CD14-positive monocyte (primary cell): ENCODE measurements around the gene CAB39L. TPM values are rescaled to one million over a fixed set of nuclear protein-coding genes. Genes with fewer than 3 reads are reported as not detected.
A peak's percentile ranks its signal among the peaks of the same experiment; 100 is the strongest.

Experiments used
- DNase-seq, 3 donors: peaks; one replicate each; pipeline ENCODE4 v3.0.0-alpha.2; 2011 to 2022
- H2AFZ ChIP-seq: 2 replicates; pipeline ENCODE4 v1.6.0; 2012; ENCODE audit warnings: mild to moderate bottlenecking, low read depth, low read length, inconsistent platforms; ENCODE audit not compliant: insufficient read depth, poor library complexity, severe bottlenecking
- H3K27ac ChIP-seq, 2 donors: 1 replicate in 1 of 2; 2 replicates in 1 of 2; pipeline ENCODE4 v1.5.1; 2012 to 2013; ENCODE audit warnings: low read length in 2 of 2, control low read depth in 1 of 2, inconsistent platforms in 1 of 2, low read depth in 1 of 2, mild to moderate bottlenecking in 1 of 2
- H3K27me3 ChIP-seq, 2 donors: one replicate each; pipeline versions ENCODE4 v1.6.0 to v1.6.1; 2011 to 2013; ENCODE audit warnings: low read length in 2 of 2; ENCODE audit not compliant: control insufficient read depth in 2 of 2, insufficient read depth in 2 of 2
- H3K36me3 ChIP-seq, 2 donors: replicated peaks in 1 of 2; 1 replicate in 1 of 2; 2 replicates in 1 of 2; pipeline versions ENCODE4 v1.5.1 to v1.6.1; 2012 to 2013; ENCODE audit warnings: low read length in 2 of 2, control low read depth in 1 of 2, inconsistent platforms in 1 of 2, mild to moderate bottlenecking in 1 of 2; ENCODE audit not compliant: insufficient read depth in 2 of 2, control insufficient read depth in 1 of 2
- H3K4me1 ChIP-seq, 2 donors: 1 replicate in 1 of 2; 2 replicates in 1 of 2; pipeline versions ENCODE4 v1.5.1 to v1.6.1; 2012 to 2013; ENCODE audit warnings: low read length in 2 of 2, control low read depth in 1 of 2, inconsistent platforms in 1 of 2, mild to moderate bottlenecking in 1 of 2, moderate library complexity in 1 of 2; ENCODE audit not compliant: insufficient read depth in 2 of 2, control insufficient read depth in 1 of 2
- H3K4me2 ChIP-seq: replicated peaks from 2 replicates; pipeline ENCODE3; 2012; ENCODE audit warnings: low read length, moderate library complexity, mild to moderate bottlenecking; ENCODE audit not compliant: poor library complexity, severe bottlenecking; ENCODE audit errors: extremely low read depth
- H3K4me3 ChIP-seq, 3 experiments: fragments of 200-600 bp in 1 of 3; sonication (generic) in 1 of 3; replicated peaks in 1 of 3; 1 replicate in 2 of 3; 2 replicates in 1 of 3; pipeline ENCODE4 v1.5.1; 2011 to 2013; ENCODE audit warnings: low read length in 3 of 3, mild to moderate bottlenecking in 3 of 3, control low read depth in 2 of 3, low read depth in 2 of 3, inconsistent platforms in 1 of 3, moderate library complexity in 1 of 3
- H3K79me2 ChIP-seq: 2 replicates; pipeline ENCODE4 v1.6.0; 2012; ENCODE audit warnings: mild to moderate bottlenecking, control low read depth, inconsistent platforms, low read length, moderate library complexity; ENCODE audit not compliant: insufficient read depth
- H3K9ac ChIP-seq: 2 replicates; pipeline ENCODE4 v1.6.0; 2017; ENCODE audit warnings: low read length, mild to moderate bottlenecking; ENCODE audit not compliant: insufficient read depth, poor library complexity, severe bottlenecking
- H3K9me3 ChIP-seq, 2 donors: replicated peaks in 1 of 2; 1 replicate in 1 of 2; 2 replicates in 1 of 2; pipeline versions ENCODE4 v1.5.1 to v1.6.1; 2012 to 2013; ENCODE audit warnings: low read length in 2 of 2, control low read depth in 1 of 2; ENCODE audit not compliant: control insufficient read depth in 1 of 2, insufficient read depth in 1 of 2
- H4K20me1 ChIP-seq: 2 replicates; pipeline ENCODE4 v1.6.0; 2012; ENCODE audit warnings: mild to moderate bottlenecking, low read length, control low read depth, moderate library complexity; ENCODE audit not compliant: insufficient read depth
- H3K27ac Mint-ChIP-seq, 7 donors: one replicate each; pipeline ENCODE4 v1.8.0; 2020; ENCODE audit warnings: mild to moderate bottlenecking in 7 of 7, mixed read lengths in 7 of 7, moderate library complexity in 6 of 7, inconsistent platforms in 2 of 7
- H3K27me3 Mint-ChIP-seq, 3 donors: one replicate each; pipeline ENCODE4 v1.8.0; 2021 to 2022; ENCODE audit warnings: low read depth in 3 of 3, mild to moderate bottlenecking in 3 of 3, mixed read lengths in 3 of 3, moderate library complexity in 3 of 3, inconsistent platforms in 1 of 3
- H3K36me3 Mint-ChIP-seq, 2 donors: one replicate each; pipeline ENCODE4 v1.8.0; 2020; ENCODE audit warnings: mixed read lengths in 2 of 2, inconsistent platforms in 1 of 2, mild to moderate bottlenecking in 1 of 2
- H3K4me1 Mint-ChIP-seq: one replicate; pipeline ENCODE4 v1.8.0; 2020; ENCODE audit warnings: mild to moderate bottlenecking, mixed read lengths
- H3K4me3 Mint-ChIP-seq, 2 donors: one replicate each; pipeline ENCODE4 v1.8.0; 2020; ENCODE audit warnings: mild to moderate bottlenecking in 2 of 2, mixed read lengths in 2 of 2, moderate library complexity in 1 of 2
- H3K9me3 Mint-ChIP-seq, 7 donors: one replicate each; pipeline ENCODE4 v1.8.0; 2020 to 2022; ENCODE audit warnings: mixed read lengths in 7 of 7, mild to moderate bottlenecking in 6 of 7, moderate library complexity in 6 of 7, inconsistent platforms in 2 of 7
- WGBS: methylation state at CpG from one replicate; pipeline ENCODE4 v1.1.5; 2013; ENCODE audit warnings: missing lambda C conversion rate; ENCODE audit not compliant: insufficient coverage; 5-methylcytosine and 5-hydroxymethylcytosine counted together
- intact Hi-C, 2 donors: fragments of 100-400 bp; cut with micrococcal nuclease; formaldehyde crosslinking; loops; one replicate each; pipeline versions ENCODE4 v1.15.0 to v1.15.1; 2023
- polyA plus RNA-seq, 3 donors: library from polyadenylated mRNA; depleted of rRNA in 1 of 3; unstranded in 2 of 3; stranded (reverse) in 1 of 3; fragments of 300-500 nt in 2 of 3; fragments of >200 nt in 1 of 3; fragmentation: Illumina TruSeq in 2 of 3; gene quantifications; 1 replicate in 2 of 3; 2 replicates in 1 of 3; pipeline ENCODE4 v1.2.3, GENCODE V29; 2012 to 2021
- TF ChIP-seq, protein P1 (sequence below): fragments of 200-600 bp; IDR thresholded peaks from one replicate; pipeline ENCODE4 v1.8.0; 2022; ENCODE audit warnings: antibody characterized with exemption, mild to moderate bottlenecking

CAB39L gene
- polyA plus RNA-seq, 3 donors = 1.9 to 5.1 (median 2.7) TPM

DNA sequence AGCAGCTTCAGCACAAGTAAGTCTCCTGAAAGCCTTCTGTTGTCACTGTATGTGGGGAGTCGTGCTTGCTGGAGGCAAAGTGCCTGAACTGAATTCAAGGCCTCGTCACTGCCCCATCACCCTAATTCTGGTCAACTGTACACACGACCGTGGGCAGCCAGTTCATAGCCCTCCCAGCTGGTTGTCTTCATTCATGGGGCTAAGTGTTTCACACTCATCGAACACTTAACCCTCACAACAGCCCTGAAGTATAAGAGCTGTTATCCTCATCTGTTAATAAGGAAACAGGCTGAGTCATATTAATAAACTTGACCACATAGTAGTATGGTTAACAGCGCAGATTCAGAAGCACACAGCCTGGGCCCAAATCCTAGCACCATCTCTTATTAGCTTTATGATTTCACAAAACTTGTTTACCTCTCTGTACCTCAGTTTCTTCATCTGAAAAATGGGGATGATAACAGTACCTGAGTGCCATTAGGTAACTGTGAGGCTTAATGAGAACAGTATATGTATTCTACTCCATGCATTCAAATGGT is 129.5 kb downstream of the CAB39L start:
- H3K9me3 ChIP-seq = no peaks in the 10 kb centered on the region
- Mint-ChIP-seq H3K27ac (peak overlapping the region in 1 of 7 donors; percentile 63), H3K9me3 (no peaks in the 10 kb centered on the region), H3K4me3 (no peak overlapping the region), H3K36me3 (peaks cover 0 to 10% of the 10 kb centered on the region in 2 donors), H3K4me1 (no peaks in the 10 kb centered on the region), H3K27me3 (peaks cover 0 to 1% (median 0%) of the 10 kb centered on the region in 3 donors)
- H3K9ac ChIP-seq = no peak overlapping the region
- no peaks in the 10 kb centered on the region for H3K4me1 ChIP-seq
- intact Hi-C loops = no loop called here
- no peaks in the 10 kb centered on the region for H3K36me3 ChIP-seq
- DNase-seq = no peak
- TF ChIP-seq, protein P1, sequence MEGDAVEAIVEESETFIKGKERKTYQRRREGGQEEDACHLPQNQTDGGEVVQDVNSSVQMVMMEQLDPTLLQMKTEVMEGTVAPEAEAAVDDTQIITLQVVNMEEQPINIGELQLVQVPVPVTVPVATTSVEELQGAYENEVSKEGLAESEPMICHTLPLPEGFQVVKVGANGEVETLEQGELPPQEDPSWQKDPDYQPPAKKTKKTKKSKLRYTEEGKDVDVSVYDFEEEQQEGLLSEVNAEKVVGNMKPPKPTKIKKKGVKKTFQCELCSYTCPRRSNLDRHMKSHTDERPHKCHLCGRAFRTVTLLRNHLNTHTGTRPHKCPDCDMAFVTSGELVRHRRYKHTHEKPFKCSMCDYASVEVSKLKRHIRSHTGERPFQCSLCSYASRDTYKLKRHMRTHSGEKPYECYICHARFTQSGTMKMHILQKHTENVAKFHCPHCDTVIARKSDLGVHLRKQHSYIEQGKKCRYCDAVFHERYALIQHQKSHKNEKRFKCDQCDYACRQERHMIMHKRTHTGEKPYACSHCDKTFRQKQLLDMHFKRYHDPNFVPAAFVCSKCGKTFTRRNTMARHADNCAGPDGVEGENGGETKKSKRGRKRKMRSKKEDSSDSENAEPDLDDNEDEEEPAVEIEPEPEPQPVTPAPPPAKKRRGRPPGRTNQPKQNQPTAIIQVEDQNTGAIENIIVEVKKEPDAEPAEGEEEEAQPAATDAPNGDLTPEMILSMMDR = no peak
- no peaks in the 10 kb centered on the region for H3K27me3 ChIP-seq
- H3K79me2 ChIP-seq = no peaks in the 10 kb centered on the region
- 94% methylated on average over 3 of the region's 6 CpGs for WGBS
- no peak overlapping the region for H3K4me3 ChIP-seq
- H3K27ac ChIP-seq = no peak overlapping the region
- no peak overlapping the region for H2AFZ ChIP-seq
- H4K20me1 ChIP-seq = no peaks in the 10 kb centered on the region
- no peak overlapping the region for H3K4me2 ChIP-seq

DNA sequence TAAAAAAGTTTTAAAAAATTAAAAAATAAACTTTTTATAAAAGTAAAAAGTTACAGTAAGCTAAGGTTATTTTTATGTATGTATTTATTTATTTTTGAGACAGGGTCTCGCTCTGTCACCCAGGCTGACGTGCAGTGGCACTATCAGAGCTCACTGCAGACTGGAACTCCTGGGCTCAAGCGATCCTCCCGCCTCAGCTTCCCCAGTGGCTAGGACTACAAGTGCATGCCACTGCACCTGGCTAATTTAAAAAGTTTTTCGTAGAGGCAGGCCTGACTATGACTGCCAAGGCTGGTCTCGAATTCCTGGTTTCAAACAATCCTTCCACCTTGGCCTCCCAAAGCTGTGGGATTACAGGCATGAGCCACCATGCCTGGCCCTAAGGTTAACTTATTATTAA is 132.0 kb downstream of the CAB39L start:
- H3K4me3 ChIP-seq = no peak overlapping the region
- no peak for DNase-seq
- no peaks in the 10 kb centered on the region for H4K20me1 ChIP-seq
- intact Hi-C loops = no loop called here
- H3K4me1 ChIP-seq = no peaks in the 10 kb centered on the region
- no peak overlapping the region for H3K9ac ChIP-seq
- H3K27me3 ChIP-seq = no peaks in the 10 kb centered on the region
- Mint-ChIP-seq H3K4me3 (no peak overlapping the region), H3K27me3 (peaks cover 0 to 1% (median 0%) of the 10 kb centered on the region in 3 donors), H3K9me3 (no peaks in the 10 kb centered on the region), H3K27ac (no peak overlapping the region), H3K36me3 (peaks cover 0 to 10% of the 10 kb centered on the region in 2 donors), H3K4me1 (no peaks in the 10 kb centered on the region)
- H3K36me3 ChIP-seq = no peaks in the 10 kb centered on the region
- no peak overlapping the region for H2AFZ ChIP-seq
- over 99% methylated on average over 5 of the region's 6 CpGs for WGBS
- no peaks in the 10 kb centered on the region for H3K9me3 ChIP-seq
- H3K27ac ChIP-seq = no peak overlapping the region
- no peaks in the 10 kb centered on the region for H3K79me2 ChIP-seq
- TF ChIP-seq, protein P1 = no peak
- no peak overlapping the region for H3K4me2 ChIP-seq
